Ovary (tissue), 9 donors: ENCODE measurements around the gene ICA1. TPM values are rescaled to one million over a fixed set of nuclear protein-coding genes. Genes with fewer than 3 reads are reported as not detected.
"Not testable (repeated sequence)": the region's sequence is repeated elsewhere in the genome, so short reads cannot be mapped to it uniquely, and the experiment has no call there.

Source experiments
- DNase-seq, 5 donors: peaks; one replicate each; pipeline ENCODE4 v3.0.0-alpha.2; 2019 to 2020
- H3K27ac ChIP-seq, 2 donors: fragments of 200-600 bp; one replicate each; pipeline versions ENCODE4 v1.5.1 to v1.8.0; 2019 to 2022
- H3K27me3 ChIP-seq: fragments of 200-600 bp; one replicate; pipeline ENCODE4 v1.8.0; 2022
- H3K36me3 ChIP-seq: fragments of 200-600 bp; sonication (generic); one replicate; pipeline ENCODE4 v1.5.1; 2019
- H3K4me1 ChIP-seq: one replicate; pipeline ENCODE4 v1.8.1; 2013; ENCODE audit warnings: mild to moderate bottlenecking, moderate library complexity; ENCODE audit not compliant: insufficient read depth
- H3K4me3 ChIP-seq: fragments of 200-600 bp; sonication (generic); one replicate; pipeline ENCODE4 v1.5.1; 2017
- H3K9me3 ChIP-seq, 2 donors: fragments of 200-600 bp in 1 of 2; sonication (generic) in 1 of 2; one replicate each; pipeline versions ENCODE4 v1.5.1 to v1.8.1; 2013 to 2019; ENCODE audit warnings: mild to moderate bottlenecking in 1 of 2, moderate library complexity in 1 of 2
- CTCF ChIP-seq, 3 donors: fragments of 450-650 bp in 2 of 3; fragments of 200-600 bp in 1 of 3; IDR thresholded peaks; one replicate each; pipeline versions ENCODE4 v1.5.1 to v1.8.0; 2016 to 2022; ENCODE audit warnings: antibody characterized with exemption in 3 of 3, mild to moderate bottlenecking in 1 of 3
- EP300 ChIP-seq: sonication (generic); formaldehyde crosslinking; IDR thresholded peaks from one replicate; pipeline ENCODE4 v1.6.1; 2017; ENCODE audit warnings: antibody characterized with exemption
- POLR2A ChIP-seq: fragments of 450-650 bp; IDR thresholded peaks from one replicate; pipeline ENCODE4 v1.6.1; 2017; ENCODE audit warnings: antibody characterized with exemption, mild to moderate bottlenecking, moderate library complexity
- WGBS, 3 donors: extraction: QIAGEN DNeasy Blood & Tissue Kit in 1 of 3; methylation state at CpG; one replicate each; pipeline versions ENCODE4 v1.1.5 to v1.1.7; 2013 to 2017; 5-methylcytosine and 5-hydroxymethylcytosine counted together
- intact Hi-C, 4 donors: fragments of 100-400 bp; cut with DNase I; formaldehyde crosslinking; loops; one replicate each; pipeline versions ENCODE4 v1.11.0 to v1.15.1; 2022 to 2023
- polyA plus RNA-seq, 2 donors: library from polyadenylated mRNA; stranded (reverse); fragments of 200-250 nt in 1 of 2; fragments of 350-450 nt in 1 of 2; fragmentation: Illumina TruSeq in 1 of 2; extraction: RNeasy Lipid Tissue Mini Kit (QIAGEN cat#74804) in 1 of 2; gene quantifications; one replicate each; pipeline ENCODE4 v1.2.3, GENCODE V29; 2013 to 2014
- total RNA-seq, 7 donors: library from RNA; depleted of rRNA in 2 of 7; stranded (reverse); fragments of >200 nt in 2 of 7; fragmentation: NEBNext Ultra II Directional in 3 of 7; extraction: Animal tissue kit (Norgen Biotek cat#: 25700) in 3 of 7; gene quantifications; one replicate each; pipeline versions ENCODE4 v1.1.0 to v1.2.4, GENCODE V29; 2016 to 2023
- donor health status: DM: no; HTN: no; CAD: no; lungs with moderate emphysema.
- donor health status: DM: no; HTN: no; CAD: no.
- donor health status: Bipolar disorder and iron deficiency.
- donor health status: DM: yes; HTN: yes; CAD: no.
- donor health status: DM: no; HTN: no; CAD: no.
- donor health status: DM: yes; HTN: yes; CAD: no.

The ICA1 gene
- total and polyA plus RNA-seq, 9 donors = 2.1 to 19.4 (median 4.7) TPM

GRCh38 chr7:8303904-8304528, 42.0 kb upstream of the ICA1 start:
- H3K27me3 ChIP-seq = no peaks in the 10 kb centered on the region
- H3K4me1 ChIP-seq = no peaks in the 10 kb centered on the region
- DNase-seq = no peak
- intact Hi-C loops = no loop called here
- H3K36me3 ChIP-seq = no peaks in the 10 kb centered on the region
- H3K27ac ChIP-seq = no peak overlapping the region
- H3K4me3 ChIP-seq = no peak overlapping the region
- no peaks in the 10 kb centered on the region for H3K9me3 ChIP-seq
- TF ChIP-seq POLR2A (no peak), EP300 (no peak), CTCF (IDR thresholded peaks at IDR 0.05) (no peak)
- WGBS, 3 donors = 94 to 95% (median 94%) methylated on average over 16 of the region's 16 CpGs

GRCh38 chr7:8297023-8297422, 35.1 kb upstream of the ICA1 start:
- DNase-seq, H3K36me3 ChIP-seq, H3K9me3 ChIP-seq, intact Hi-C loops, H3K27me3 ChIP-seq, H3K4me3 ChIP-seq, H3K27ac ChIP-seq, H3K4me1 ChIP-seq: not testable (repeated sequence)
- 91 to 93% (median 92%) methylated on average over 7 of the region's 7 CpGs for WGBS, 3 donors

- Histone ChIP-seq H3K4me3 (no peak overlapping the region), H3K36me3 (no peaks in the 10 kb centered on the region), H3K9me3 (no peaks in the 10 kb centered on the region), H3K4me1 (no peaks in the 10 kb centered on the region), H3K27me3 (no peaks in the 10 kb centered on the region), H3K27ac (no peak overlapping the region)
- no peak for DNase-seq
- TF ChIP-seq EP300 (no peak), CTCF (IDR thresholded peaks at IDR 0.05) (no peak), POLR2A (no peak)
- 83 to 100% (median 97%) methylated on average over 1 of the region's 1 CpG for WGBS, 3 donors
- intact Hi-C loops = no loop called here
These were observed 34.3 kb upstream of the ICA1 start for GRCh38 chr7:8296362-8296659.

GRCh38 chr7:8295638-8296361, 33.8 kb upstream of the ICA1 start:
- H3K27ac ChIP-seq = no peak overlapping the region
- TF ChIP-seq CTCF (IDR thresholded peaks at IDR 0.05) = peak in 1 of 3 donors; percentile 32
- no peak for TF ChIP-seq EP300
- H3K4me1 ChIP-seq = no peaks in the 10 kb centered on the region
- H3K9me3 ChIP-seq = no peaks in the 10 kb centered on the region
- intact Hi-C loops = no loop called here
- H3K27me3 ChIP-seq = no peaks in the 10 kb centered on the region
- no peaks in the 10 kb centered on the region for H3K36me3 ChIP-seq
- DNase-seq = no peak
- H3K4me3 ChIP-seq = no peak overlapping the region
- WGBS, 3 donors = 42 to 53% (median 46%) methylated on average over 6 of the region's 6 CpGs

- Histone ChIP-seq H3K36me3 (no peaks in the 10 kb centered on the region), H3K4me3 (no peak overlapping the region), H3K4me1 (no peaks in the 10 kb centered on the region), H3K27ac (no peak overlapping the region), H3K27me3 (no peaks in the 10 kb centered on the region), H3K9me3 (no peaks in the 10 kb centered on the region)
- DNase-seq = no peak
- 80 to 89% (median 87%) methylated on average over 3 of the region's 3 CpGs for WGBS, 3 donors
- TF ChIP-seq POLR2A (no peak), CTCF (IDR thresholded peaks at IDR 0.05) (no peak), EP300 (no peak)
- intact Hi-C loops = no loop called here
These were observed 29.6 kb upstream of the ICA1 start for GRCh38 chr7:8291397-8292141.
